GM19395 (cell line): ENCODE results near the gene TREML2.

Experiments used
- ATAC-seq: cut with Tn5 transposase; IDR thresholded peaks from one replicate; pipeline ENCODE4 v1.9.1; 2021; ENCODE audit warnings: mild to moderate bottlenecking, moderate library complexity; ENCODE audit not compliant: unreplicated experiment

Gene TREML2

DNA sequence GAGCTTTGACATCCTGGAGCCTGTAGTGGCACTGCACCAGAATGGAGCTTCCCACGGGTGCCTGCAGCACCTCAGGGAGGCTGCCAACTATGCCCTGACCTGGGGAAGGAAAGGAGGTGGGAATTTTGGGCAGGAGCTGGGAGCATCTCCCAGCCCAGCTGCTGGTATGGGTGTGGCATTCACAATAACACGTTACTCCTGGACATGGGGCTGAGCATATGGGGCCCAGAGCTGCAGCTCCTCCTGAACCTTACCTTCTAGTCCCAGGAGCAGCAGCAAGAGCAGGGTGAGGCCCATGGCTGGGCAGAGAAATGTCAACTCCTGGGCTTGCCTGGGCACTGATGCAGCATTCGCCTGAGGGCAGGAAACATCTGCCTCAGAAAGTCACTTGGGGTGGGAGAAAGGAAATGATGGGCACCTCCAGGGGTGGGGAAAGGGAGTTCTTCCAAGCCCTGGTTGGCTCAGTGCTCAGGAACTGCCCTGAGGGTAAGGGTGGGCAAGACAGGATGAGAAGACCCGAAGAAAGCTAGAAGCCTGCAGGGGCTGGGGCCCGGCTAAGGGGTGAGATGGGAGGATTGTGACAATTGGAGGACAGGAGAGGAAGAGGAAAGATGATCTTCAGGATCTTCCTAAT is 46.8 kb downstream of the TREML2 start, which contains the start of gene TREML1:
TSS of gene TREML1 (minus strand) at position 356 of the 634 bp plus-strand sequence. CDS start at position 297, 59 bp downstream.
- no peak for ATAC-seq

- no peak for ATAC-seq
Measured at GRCh38 chr6:41153451-41153850, 47.5 kb downstream of the TREML2 start.

- ATAC-seq = no peak
Measured at GRCh38 chr6:41150671-41151070, 50.3 kb downstream of the TREML2 start.

DNA sequence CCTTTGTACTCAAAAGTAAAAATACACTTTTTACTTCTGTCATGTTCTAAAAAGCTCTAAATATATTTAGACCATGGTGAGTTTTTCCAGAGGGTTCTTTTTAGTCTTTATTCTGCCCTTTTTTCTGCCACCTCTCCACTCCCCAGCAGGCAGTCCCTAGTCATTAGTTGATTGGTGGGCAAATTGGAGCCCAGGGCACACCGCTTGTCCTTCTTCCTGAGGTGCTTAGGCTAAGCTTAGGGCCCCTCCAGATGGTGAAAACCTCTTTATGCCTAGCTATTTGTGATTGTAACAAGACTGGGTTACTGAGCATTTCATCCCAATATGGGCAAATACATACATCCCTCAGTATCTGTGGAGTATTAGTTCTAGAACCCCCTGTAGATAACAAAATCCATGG is 53.0 kb downstream of the TREML2 start:
- no peak for ATAC-seq
